Common myeloid progenitor, CD34-positive (primary cell): ENCODE data around the gene CFAP57.

Experiments used
- CTCF ChIA-PET: fragments of 350-600 bp; sonication (Branson Sonifier 250); formaldehyde crosslinking; loops from one replicate; lab custom pipeline; 2021; ENCODE audit warnings: antibody characterized with exemption; lab: Charles Lee
- POLR2A ChIA-PET: fragments of 350-600 bp; sonication (Branson Sonifier 250); formaldehyde crosslinking; loops from one replicate; lab custom pipeline; 2021; ENCODE audit warnings: antibody characterized with exemption; lab: Charles Lee
- DNase-seq, 3 donors: peaks; one replicate each; pipeline versions ENCODE4 v3.0.0 to v3.0.0-alpha.2; 2013
- H3K27ac ChIP-seq, 2 experiments: 1 replicate in 1 of 2; 2 replicates in 1 of 2; pipeline ENCODE4 v1.7.0; 2013; ENCODE audit warnings: inconsistent platforms in 2 of 2, low read length in 2 of 2, mild to moderate bottlenecking in 2 of 2, low read depth in 1 of 2, moderate library complexity in 1 of 2; ENCODE audit not compliant: severe bottlenecking in 2 of 2, insufficient read depth in 1 of 2, poor library complexity in 1 of 2
- H3K27me3 ChIP-seq, 5 experiments: replicated peaks in 2 of 5; 1 replicate in 3 of 5; 2 replicates in 2 of 5; pipeline versions ENCODE4 v1.6.1 to v1.7.0; 2013; ENCODE audit warnings: low read length in 4 of 5, mild to moderate bottlenecking in 2 of 5, moderate library complexity in 2 of 5, inconsistent platforms in 1 of 5; ENCODE audit not compliant: insufficient read depth in 5 of 5, control insufficient read depth in 4 of 5
- H3K36me3 ChIP-seq, 4 experiments: 1 replicate in 2 of 4; 2 replicates in 2 of 4; pipeline versions ENCODE4 v1.6.1 to v1.7.0; 2013; ENCODE audit warnings: low read length in 3 of 4, control low read depth in 1 of 4, mild to moderate bottlenecking in 1 of 4; ENCODE audit not compliant: control insufficient read depth in 4 of 4, insufficient read depth in 4 of 4
- H3K4me1 ChIP-seq, 4 experiments: 1 replicate in 3 of 4; 2 replicates in 1 of 4; pipeline versions ENCODE4 v1.6.1 to v1.7.1; 2013; ENCODE audit warnings: low read length in 3 of 4, mild to moderate bottlenecking in 3 of 4, control low read depth in 1 of 4, inconsistent platforms in 1 of 4, moderate library complexity in 1 of 4; ENCODE audit not compliant: control insufficient read depth in 4 of 4, insufficient read depth in 4 of 4; ENCODE audit errors: control extremely low read depth in 1 of 4
- H3K4me3 ChIP-seq, 7 experiments: 1 replicate in 4 of 7; 2 replicates in 3 of 7; pipeline versions ENCODE4 v1.5.1 to v1.7.0; 2013; ENCODE audit warnings: mild to moderate bottlenecking in 7 of 7, low read length in 6 of 7, moderate library complexity in 6 of 7, inconsistent platforms in 2 of 7, low read depth in 2 of 7, control low read depth in 1 of 7; ENCODE audit not compliant: insufficient read depth in 4 of 7, control insufficient read depth in 1 of 7; ENCODE audit errors: extremely low read depth in 1 of 7
- H3K9me3 ChIP-seq, 5 experiments: 1 replicate in 4 of 5; 2 replicates in 1 of 5; pipeline versions ENCODE4 v1.6.1 to v1.7.1; 2013; ENCODE audit warnings: low read length in 4 of 5, mild to moderate bottlenecking in 2 of 5, inconsistent platforms in 1 of 5, low read depth in 1 of 5, moderate library complexity in 1 of 5; ENCODE audit not compliant: control insufficient read depth in 4 of 5, insufficient read depth in 2 of 5; ENCODE audit errors: control extremely low read depth in 1 of 5
- WGBS: methylation state at CpG from one replicate; pipeline ENCODE4 v1.1.5; 2013; ENCODE audit not compliant: insufficient coverage; 5-methylcytosine and 5-hydroxymethylcytosine counted together

CFAP57 gene

DNA sequence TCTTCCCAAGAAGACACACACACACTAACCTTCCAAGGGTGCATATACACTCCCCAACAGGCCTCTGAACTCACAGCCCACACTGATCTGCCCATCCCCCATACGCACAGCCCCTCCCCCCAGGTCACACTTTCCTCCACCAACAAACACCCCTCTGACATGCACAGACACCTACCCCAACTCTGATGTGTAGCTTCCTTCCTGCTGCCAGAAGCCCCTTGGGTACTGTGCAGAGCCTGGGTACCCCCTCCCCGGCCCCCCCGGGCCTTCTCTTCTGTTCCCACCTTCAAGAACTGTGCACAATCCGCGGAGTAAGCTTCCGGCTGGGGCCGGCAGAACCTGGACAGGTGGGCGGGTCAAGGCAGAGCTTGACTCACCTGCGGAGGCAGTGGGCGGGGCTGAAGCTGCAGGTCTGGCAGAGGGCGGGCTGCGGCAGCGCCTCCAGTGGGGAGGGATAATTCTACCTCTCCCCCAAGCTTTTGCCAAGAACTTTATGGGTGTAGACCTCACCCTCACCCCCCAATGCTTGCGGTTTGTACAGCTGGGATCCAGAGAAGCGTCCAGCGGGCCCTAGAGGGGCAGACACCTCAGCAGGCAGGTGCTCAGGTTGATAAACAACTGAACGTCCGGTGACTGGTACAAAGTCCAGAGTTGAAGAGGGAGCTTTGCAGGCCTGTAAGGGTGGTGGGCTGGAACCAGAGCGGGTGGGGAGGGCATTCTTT, 113.3 kb downstream of the CFAP57 start, which contains the start of gene C1orf210:
TSS of gene C1orf210 (minus strand) at position 313 of the 722 bp plus-strand sequence. CDS start 2,311 bp downstream, outside the sequence.
- no peaks in the 10 kb centered on the region for H3K9me3 ChIP-seq
- H3K36me3 ChIP-seq, result no peaks in the 10 kb centered on the region
- H3K27me3 ChIP-seq, result no peaks in the 10 kb centered on the region
- H3K27ac ChIP-seq, result no peak within 1 kb of the TSS
- 95% methylated on average over 11 of the region's 19 CpGs for WGBS
- DNase-seq, result no peak
- POLR2A ChIA-PET, result no interaction called here
- peaks cover 0 to 6% (median 0%) of the 10 kb centered on the region in 4 experiments for H3K4me1 ChIP-seq
- no peak within 1 kb of the TSS for H3K4me3 ChIP-seq
- CTCF ChIA-PET, result interaction anchor here (2.0 kb wide), 1 partner anchor 9 kb away, joined by 6 read pairs; no protein-coding TSS in a partner anchor

DNA sequence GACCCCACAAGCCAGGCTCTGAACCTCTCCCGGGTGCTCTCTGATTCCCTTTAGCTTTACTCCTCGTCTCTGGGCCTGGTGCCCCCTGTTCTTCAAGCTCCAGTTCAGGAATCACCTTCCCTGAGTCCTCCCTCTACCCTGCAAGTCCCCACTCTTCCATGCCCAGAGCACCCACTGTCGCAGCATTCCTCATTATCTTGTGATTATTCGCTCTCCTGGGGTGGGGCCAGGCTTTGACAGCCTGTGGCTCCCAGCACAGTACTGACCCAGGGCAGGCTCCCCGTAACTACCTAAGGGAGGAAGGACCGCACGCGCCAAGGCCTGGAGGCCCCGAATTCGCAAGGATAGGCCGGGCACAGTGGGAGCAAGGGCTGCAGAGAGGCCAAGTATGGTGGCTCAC, 114.0 kb downstream of the CFAP57 start:
- Histone ChIP-seq H3K4me3 (no peak overlapping the region), H3K27me3 (no peaks in the 10 kb centered on the region), H3K27ac (no peak overlapping the region), H3K4me1 (peaks cover 0 to 6% (median 0%) of the 10 kb centered on the region in 4 experiments), H3K9me3 (no peaks in the 10 kb centered on the region), H3K36me3 (no peaks in the 10 kb centered on the region)
- ChIA-PET POLR2A (no interaction called here), CTCF (no interaction called here)
- no peak for DNase-seq
- 98% methylated on average over 11 of the region's 11 CpGs for WGBS

DNA sequence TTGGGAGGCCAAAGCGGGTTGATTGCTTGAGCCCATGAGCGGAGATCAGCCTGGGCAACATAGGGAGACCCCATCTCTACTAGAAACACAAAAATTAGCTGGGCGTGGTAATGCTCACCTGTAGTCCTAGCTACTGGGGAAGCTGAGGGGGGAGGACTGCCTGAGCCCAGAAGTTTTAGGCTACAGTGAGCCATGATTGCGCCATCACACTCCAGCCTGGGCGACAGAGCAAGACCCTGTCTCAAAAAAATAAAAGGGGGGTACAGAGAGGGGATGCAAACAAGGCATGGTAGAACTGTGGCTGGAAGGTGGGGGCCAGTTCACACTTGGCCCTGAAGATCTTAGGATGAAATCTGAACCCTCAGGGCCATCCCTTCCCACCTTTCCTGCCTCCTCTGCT, 114.4 kb downstream of the CFAP57 start:
- Histone ChIP-seq H3K4me3 (no peak overlapping the region), H3K4me1 (peaks cover 0 to 6% (median 0%) of the 10 kb centered on the region in 4 experiments), H3K36me3 (no peaks in the 10 kb centered on the region), H3K27me3 (no peaks in the 10 kb centered on the region), H3K9me3 (no peaks in the 10 kb centered on the region), H3K27ac (no peak overlapping the region)
- WGBS, result 91% methylated on average over 2 of the region's 5 CpGs
- POLR2A ChIA-PET, result no interaction called here
- DNase-seq, result no peak
- CTCF ChIA-PET, result interaction anchor here (0.7 kb wide), 1 partner anchor 103 kb away, joined by 3 read pairs; the partner anchor contains the start of genes MED8 and SZT2

DNA sequence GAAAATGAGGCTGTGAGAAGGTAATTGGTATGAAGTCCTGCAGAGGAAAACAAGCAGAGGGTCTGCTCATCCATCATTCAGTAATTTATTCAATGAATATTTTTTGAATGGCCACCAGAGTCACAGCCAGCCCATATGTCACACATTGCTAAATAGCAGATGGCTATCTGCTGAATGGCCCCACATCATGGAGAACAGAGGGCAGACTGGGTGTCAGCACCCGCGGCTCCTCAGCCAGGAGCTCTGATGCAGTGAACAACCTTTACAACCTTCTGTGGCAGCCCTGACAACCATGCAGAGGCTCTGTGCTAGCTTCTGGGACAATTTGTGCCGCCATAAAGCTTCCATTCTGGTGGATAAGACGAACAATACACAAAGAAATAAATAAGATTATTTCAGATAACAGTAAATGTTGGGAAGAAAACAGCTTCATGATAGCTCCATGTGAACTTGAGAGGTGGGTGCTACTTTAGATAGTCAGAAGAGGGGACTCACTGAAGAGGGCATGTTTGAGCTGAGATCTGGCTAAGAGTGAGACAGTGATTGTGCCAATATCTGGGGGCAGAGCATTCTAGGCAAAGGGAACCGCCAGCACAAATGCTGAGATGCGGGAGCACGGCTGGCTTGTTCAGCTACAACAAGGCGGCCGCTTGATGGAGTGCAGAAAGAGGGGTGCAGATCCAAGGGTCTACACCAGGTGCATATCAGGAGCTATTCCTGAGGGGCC, 116.1 kb downstream of the CFAP57 start:
- Histone ChIP-seq H3K4me1 (peaks cover 0 to 6% (median 0%) of the 10 kb centered on the region in 4 experiments), H3K4me3 (no peak overlapping the region), H3K36me3 (no peaks in the 10 kb centered on the region), H3K27me3 (no peaks in the 10 kb centered on the region), H3K9me3 (no peaks in the 10 kb centered on the region), H3K27ac (no peak overlapping the region)
- CTCF ChIA-PET, result interaction anchor here (0.6 kb wide), 1 partner anchor 56 kb away, joined by 3 read pairs; no protein-coding TSS in a partner anchor
- 97% methylated on average over 7 of the region's 9 CpGs for WGBS
- no peak for DNase-seq
- POLR2A ChIA-PET, result no interaction called here

DNA sequence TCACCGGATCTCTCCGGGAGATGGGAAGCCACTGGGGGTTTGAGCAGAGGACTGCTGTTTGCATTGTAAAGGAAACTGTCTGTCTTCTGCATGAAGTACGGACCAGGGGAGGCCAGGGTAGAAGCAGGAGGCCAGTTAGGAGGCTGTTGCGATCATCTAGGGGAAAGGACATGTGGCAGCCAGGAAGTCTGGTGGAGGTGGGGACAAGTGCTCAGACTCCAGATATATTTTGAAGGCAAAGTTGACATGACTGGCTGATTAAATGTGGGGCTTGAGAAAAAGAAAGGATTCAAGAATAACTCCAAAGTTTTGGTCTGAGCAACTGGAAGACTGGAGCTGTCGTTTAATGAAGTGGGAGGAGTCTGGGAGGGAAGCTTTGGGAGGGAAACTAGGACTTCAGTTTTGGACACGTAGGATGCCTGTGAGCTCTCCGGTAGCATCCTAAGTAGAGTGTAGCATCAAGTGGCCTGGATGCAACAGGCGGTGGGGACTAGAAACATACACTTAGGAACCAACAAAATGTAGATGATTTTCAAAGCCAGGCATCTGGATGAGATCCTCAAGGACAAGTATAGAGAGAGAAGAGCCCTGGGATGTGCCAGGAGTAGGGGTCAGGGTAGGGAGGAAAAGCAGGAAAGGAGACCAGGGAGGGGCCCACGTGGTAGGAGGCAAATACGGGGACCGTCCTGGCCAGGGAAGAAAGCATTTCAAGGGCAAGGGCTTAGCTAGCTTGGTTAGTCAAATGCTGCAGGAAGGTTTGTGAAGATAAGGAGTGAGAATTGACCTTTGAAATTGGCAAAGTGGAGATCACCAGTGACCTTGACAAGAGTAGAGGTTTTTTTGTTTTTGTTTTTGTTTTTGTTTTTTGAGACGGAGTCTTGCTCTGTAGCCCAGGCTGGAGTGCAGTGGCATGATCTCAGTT, 116.9 kb downstream of the CFAP57 start:
- Histone ChIP-seq H3K4me1 (peaks cover 0 to 9% (median 0%) of the 10 kb centered on the region in 4 experiments), H3K4me3 (no peak overlapping the region), H3K27ac (no peak overlapping the region), H3K36me3 (no peaks in the 10 kb centered on the region), H3K27me3 (no peaks in the 10 kb centered on the region), H3K9me3 (no peaks in the 10 kb centered on the region)
- 94% methylated on average over 11 of the region's 12 CpGs for WGBS
- POLR2A ChIA-PET, result no interaction called here
- no peak for DNase-seq
- CTCF ChIA-PET, result no interaction called here

DNA sequence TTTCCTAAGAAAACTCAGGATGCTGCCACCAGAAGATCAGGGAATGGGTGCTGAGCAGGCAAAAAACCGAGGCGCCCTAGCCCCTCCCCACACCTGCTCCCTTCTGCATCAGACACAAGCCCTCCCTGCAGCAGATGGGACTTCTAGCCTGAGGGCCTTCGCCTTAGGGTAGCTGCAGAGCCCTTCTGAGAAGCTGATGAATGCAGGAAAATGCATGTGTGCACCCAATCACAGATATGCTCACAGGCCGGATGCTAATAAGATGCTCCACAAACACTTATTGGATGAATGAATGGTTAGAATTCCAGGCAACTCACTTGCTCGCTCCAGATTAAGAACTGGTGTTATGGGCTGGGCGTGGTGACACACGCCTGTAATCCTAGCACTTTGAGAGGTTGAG, 120.1 kb downstream of the CFAP57 start:
- Histone ChIP-seq H3K4me3 (no peak overlapping the region), H3K4me1 (peaks cover 1 to 17% (median 7%) of the 10 kb centered on the region in 4 experiments), H3K27ac (no peak overlapping the region), H3K36me3 (no peaks in the 10 kb centered on the region), H3K27me3 (no peaks in the 10 kb centered on the region), H3K9me3 (no peaks in the 10 kb centered on the region)
- no peak for DNase-seq
- ChIA-PET CTCF (interaction anchor here (1.4 kb wide), 1 partner anchor 92 kb away, joined by 3 read pairs; no protein-coding TSS in a partner anchor), POLR2A (no interaction called here)
- 100% methylated on average over 5 of the region's 7 CpGs for WGBS
